DND-41 (cell line): ENCODE data around the gene PTPN7.

ENCODE experiments used
- ATAC-seq: fragments of 200-7000 bp; cut with Tn5 transposase; 3 replicates; pipeline ENCODE4 v1.9.1; 2021; ENCODE audit warnings: low read depth; ENCODE audit not compliant: insufficient read depth
- DNase-seq: peaks from one replicate; pipeline ENCODE4 v3.0.0-alpha.2; 2020
- H2AFZ ChIP-seq: 2 replicates; pipeline ENCODE4 v1.6.0; 2012; ENCODE audit warnings: low read depth, low read length
- H3K27ac ChIP-seq: 2 replicates; pipeline ENCODE4 v1.5.1; 2012; ENCODE audit warnings: low read length, inconsistent platforms
- H3K27me3 ChIP-seq: fragments of 200-600 bp; sonication (generic); 2 replicates; pipeline ENCODE4 v1.6.0; 2012; ENCODE audit warnings: low read length, mild to moderate bottlenecking, inconsistent platforms; ENCODE audit not compliant: insufficient read depth, poor library complexity
- H3K36me3 ChIP-seq: 2 replicates; pipeline ENCODE4 v1.5.1; 2012; ENCODE audit warnings: low read length, inconsistent platforms; ENCODE audit not compliant: insufficient read depth
- H3K4me1 ChIP-seq: 2 replicates; pipeline ENCODE4 v1.5.1; 2012; ENCODE audit warnings: mild to moderate bottlenecking, low read length; ENCODE audit not compliant: insufficient read depth
- H3K4me2 ChIP-seq: 2 replicates; pipeline ENCODE4 v1.6.0; 2012; ENCODE audit warnings: mild to moderate bottlenecking, moderate library complexity, low read length, inconsistent platforms; ENCODE audit not compliant: insufficient read depth
- H3K4me3 ChIP-seq, 2 experiments: fragments of 200-600 bp in 1 of 2; shearing (Covaris generic) in 1 of 2; 2 replicates each; pipeline ENCODE4 v1.5.1; 2012 to 2016; ENCODE audit warnings: inconsistent platforms in 2 of 2, low read length in 2 of 2, mild to moderate bottlenecking in 2 of 2, low read depth in 1 of 2, moderate library complexity in 1 of 2
- H3K79me2 ChIP-seq: 2 replicates; pipeline ENCODE4 v1.6.0; 2012; ENCODE audit warnings: low read length, inconsistent platforms; ENCODE audit not compliant: insufficient read depth
- H3K9ac ChIP-seq: 2 replicates; pipeline ENCODE4 v1.6.0; 2012; ENCODE audit warnings: low read depth, mild to moderate bottlenecking, inconsistent platforms, low read length, moderate library complexity
- H3K9me3 ChIP-seq: 2 replicates; pipeline ENCODE4 v1.5.1; 2012; ENCODE audit warnings: low read length, moderate library complexity, mild to moderate bottlenecking, inconsistent platforms; ENCODE audit not compliant: insufficient read depth, severe bottlenecking
- H4K20me1 ChIP-seq: 2 replicates; pipeline ENCODE4 v1.6.0; 2012; ENCODE audit warnings: low read length; ENCODE audit not compliant: insufficient read depth
- EZH2 ChIP-seq: IDR thresholded peaks from 3 replicates; pipeline ENCODE4 v1.6.1; 2012; ENCODE audit warnings: borderline replicate concordance, low read depth, mild to moderate bottlenecking, moderate library complexity, low read length, inconsistent platforms; ENCODE audit not compliant: severe bottlenecking
- TF ChIP-seq, protein P1 (sequence below): IDR thresholded peaks from 2 replicates; pipeline ENCODE4 v1.5.1; 2012; ENCODE audit warnings: borderline replicate concordance, low read length, moderate library complexity, mild to moderate bottlenecking; ENCODE audit not compliant: poor library complexity, severe bottlenecking; ENCODE audit errors: extremely low read depth

PTPN7 gene

DNA sequence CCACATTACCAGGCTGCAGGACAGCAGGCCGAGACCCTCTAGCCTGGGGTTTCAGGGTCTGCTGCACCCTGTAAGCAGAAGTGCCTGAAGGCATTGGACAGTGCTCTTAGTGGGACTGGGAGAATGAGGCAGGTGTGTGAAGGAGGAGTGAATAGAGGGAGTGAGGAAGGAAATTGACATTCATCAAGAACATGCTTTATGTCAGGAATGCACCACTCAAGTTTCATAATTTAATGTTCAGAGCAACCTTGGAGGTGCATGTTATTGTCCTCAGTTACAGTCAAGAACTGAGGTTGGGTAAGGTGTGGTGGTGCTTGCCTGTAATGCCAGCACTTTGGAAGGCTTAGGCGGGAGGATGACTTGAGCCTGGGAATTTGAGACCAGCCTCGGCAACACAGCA is 49.4 kb downstream of the PTPN7 start:
- H3K4me3 ChIP-seq = no peak overlapping the region
- DNase-seq = no peak
- H3K36me3 ChIP-seq = no peaks in the 10 kb centered on the region
- ATAC-seq = no peak
- no peaks in the 10 kb centered on the region for H3K9me3 ChIP-seq
- no peak overlapping the region for H2AFZ ChIP-seq
- no peaks in the 10 kb centered on the region for H3K79me2 ChIP-seq
- TF ChIP-seq EZH2 = no peak
- TF ChIP-seq, protein P1, sequence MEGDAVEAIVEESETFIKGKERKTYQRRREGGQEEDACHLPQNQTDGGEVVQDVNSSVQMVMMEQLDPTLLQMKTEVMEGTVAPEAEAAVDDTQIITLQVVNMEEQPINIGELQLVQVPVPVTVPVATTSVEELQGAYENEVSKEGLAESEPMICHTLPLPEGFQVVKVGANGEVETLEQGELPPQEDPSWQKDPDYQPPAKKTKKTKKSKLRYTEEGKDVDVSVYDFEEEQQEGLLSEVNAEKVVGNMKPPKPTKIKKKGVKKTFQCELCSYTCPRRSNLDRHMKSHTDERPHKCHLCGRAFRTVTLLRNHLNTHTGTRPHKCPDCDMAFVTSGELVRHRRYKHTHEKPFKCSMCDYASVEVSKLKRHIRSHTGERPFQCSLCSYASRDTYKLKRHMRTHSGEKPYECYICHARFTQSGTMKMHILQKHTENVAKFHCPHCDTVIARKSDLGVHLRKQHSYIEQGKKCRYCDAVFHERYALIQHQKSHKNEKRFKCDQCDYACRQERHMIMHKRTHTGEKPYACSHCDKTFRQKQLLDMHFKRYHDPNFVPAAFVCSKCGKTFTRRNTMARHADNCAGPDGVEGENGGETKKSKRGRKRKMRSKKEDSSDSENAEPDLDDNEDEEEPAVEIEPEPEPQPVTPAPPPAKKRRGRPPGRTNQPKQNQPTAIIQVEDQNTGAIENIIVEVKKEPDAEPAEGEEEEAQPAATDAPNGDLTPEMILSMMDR = no peak
- no peak overlapping the region for H3K4me2 ChIP-seq
- no peaks in the 10 kb centered on the region for H3K4me1 ChIP-seq
- no peak overlapping the region for H3K27ac ChIP-seq
- H3K27me3 ChIP-seq = peaks cover 9% of the 10 kb centered on the region
- no peak overlapping the region for H3K9ac ChIP-seq
- H4K20me1 ChIP-seq = no peaks in the 10 kb centered on the region

DNA sequence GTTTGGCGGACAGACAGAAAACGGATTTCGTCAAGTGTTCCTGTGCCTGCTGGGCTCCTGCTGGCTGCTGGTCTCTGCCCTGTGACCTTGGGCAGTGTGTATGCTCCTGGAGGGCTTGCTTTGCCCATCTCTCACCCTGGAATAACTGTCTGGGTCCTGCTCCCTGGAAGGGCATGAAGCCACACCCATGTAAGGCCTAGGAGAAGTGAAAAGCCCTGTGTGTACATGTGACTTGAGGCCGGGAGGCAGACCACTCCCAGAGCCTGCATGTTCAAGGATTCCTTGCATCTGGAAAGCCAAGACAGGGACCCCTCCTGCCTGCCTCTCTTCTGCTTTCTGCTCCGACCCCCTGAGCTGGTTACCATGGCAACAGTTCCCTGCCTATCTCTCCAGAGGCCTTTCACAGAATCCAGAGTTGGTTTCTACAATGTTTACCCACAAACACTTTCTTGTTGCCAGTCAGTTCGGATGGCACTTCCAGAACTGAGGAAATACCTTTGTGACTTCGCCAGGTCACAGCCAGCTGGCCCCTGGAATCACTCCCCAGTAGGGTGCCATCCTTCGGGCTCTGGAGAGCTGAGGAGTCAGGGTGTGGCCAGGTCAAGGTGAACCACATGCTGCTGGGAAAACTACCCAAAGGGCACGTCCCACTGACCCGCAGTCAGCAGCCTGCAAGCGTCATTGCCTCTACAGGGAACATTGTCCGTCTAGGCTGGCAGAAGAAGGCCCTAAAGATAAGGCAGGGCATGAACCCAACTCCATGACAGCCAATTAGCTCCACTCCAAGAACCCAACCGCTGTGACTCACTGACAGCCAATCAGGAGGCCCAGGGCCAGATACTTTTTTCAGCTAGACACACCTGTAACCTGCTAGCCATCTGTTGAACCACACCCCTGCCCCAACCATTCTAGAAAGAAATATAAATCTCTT is 52.3 kb downstream of the PTPN7 start:
- H3K4me2 ChIP-seq = no peak overlapping the region
- TF ChIP-seq, protein P1 = no peak
- TF ChIP-seq EZH2 = no peak
- no peaks in the 10 kb centered on the region for H4K20me1 ChIP-seq
- no peak overlapping the region for H3K9ac ChIP-seq
- peaks cover 6% of the 10 kb centered on the region for H3K27me3 ChIP-seq
- no peaks in the 10 kb centered on the region for H3K9me3 ChIP-seq
- H2AFZ ChIP-seq = no peak overlapping the region
- no peaks in the 10 kb centered on the region for H3K4me1 ChIP-seq
- H3K79me2 ChIP-seq = no peaks in the 10 kb centered on the region
- H3K4me3 ChIP-seq = no peak overlapping the region
- ATAC-seq (no peak), DNase-seq (no peak)
- no peak overlapping the region for H3K27ac ChIP-seq
- no peaks in the 10 kb centered on the region for H3K36me3 ChIP-seq

DNA sequence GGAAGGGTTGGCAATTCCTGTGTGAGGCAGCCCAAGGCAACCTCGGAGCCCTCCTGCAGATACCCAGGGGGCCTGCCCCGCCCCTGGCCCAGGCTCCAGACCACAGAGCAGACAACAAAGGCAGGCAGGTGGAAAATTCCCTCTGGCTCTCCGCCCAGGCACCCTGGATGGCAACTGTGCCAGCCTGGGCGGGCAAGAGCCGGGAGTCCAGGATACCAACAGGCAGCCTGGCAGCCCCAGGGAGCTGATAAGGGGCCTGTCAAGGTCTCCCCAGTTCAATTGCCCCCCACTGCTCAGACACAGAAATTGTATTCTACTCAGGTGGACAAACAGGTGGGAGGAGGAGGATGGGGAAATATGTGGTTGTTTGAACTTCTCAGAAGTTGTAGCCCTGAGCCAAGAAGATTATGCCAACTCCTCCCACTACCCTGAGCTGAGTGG is 53.1 kb downstream of the PTPN7 start:
- no peak for TF ChIP-seq EZH2
- TF ChIP-seq, protein P1 = no peak
- Histone ChIP-seq H3K4me1 (no peaks in the 10 kb centered on the region), H3K9ac (no peak overlapping the region), H3K36me3 (no peaks in the 10 kb centered on the region), H3K27ac (no peak overlapping the region), H3K27me3 (peaks cover 6% of the 10 kb centered on the region), H3K9me3 (no peaks in the 10 kb centered on the region), H4K20me1 (no peaks in the 10 kb centered on the region), H3K4me3 (no peak overlapping the region), H3K79me2 (no peaks in the 10 kb centered on the region), H2AFZ (no peak overlapping the region), H3K4me2 (no peak overlapping the region)
- ATAC-seq (no peak), DNase-seq (no peak)
